LNCAP (cell line): Measurements from ENCODE around the gene IGFALS.

Experiments used
- CTCF ChIP-seq: fragments of 450-650 bp; IDR thresholded peaks from 2 replicates; pipeline ENCODE4 v1.5.1; 2017; ENCODE audit warnings: mild to moderate bottlenecking

The IGFALS gene

GRCh38 chr16:1775846-1776671 is 17.4 kb downstream of the IGFALS start:
- TF ChIP-seq CTCF, result no peak

DNA sequence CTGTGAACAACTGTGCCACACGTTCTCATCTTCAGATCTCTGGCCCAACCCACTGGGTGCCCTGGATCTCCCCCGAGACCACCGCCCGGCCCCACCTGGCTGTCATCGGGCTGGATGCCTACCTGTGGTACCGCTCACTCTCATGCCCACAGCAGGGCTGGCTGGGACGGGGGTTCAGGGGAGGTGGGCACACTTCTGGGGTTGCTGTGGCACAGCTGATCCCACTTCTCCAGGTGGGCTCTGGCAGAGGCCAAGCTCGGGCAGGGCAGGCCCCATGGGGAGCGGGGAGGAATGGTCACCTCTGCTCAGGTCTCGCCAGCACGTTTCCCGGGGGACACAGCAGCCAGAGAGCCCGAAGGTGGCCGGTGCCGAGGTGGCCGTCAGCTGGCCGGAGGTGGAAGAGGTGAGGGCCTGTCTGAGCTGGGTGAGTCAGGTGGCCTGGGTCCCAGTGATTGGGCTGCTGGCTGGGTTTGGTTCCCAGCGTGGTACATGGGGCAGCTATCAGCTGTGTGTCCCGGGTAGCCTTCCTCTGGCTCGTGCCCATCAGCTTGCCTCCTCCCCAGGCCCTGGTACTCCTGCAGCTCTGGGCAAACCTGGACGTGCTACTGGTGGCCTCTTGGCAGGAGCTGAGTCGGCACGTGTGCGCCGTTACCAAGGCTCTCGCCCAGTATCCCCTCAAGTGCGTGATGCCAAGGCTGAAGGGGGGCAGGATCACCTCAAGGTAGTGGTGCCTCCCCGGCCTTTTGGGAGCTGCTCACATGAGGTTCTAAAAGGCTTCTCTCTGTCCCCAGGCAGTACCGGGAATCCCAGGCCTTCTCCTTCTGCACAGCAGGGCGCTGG is 18.3 kb downstream of the IGFALS start:
- TF ChIP-seq CTCF, result no peak

DNA sequence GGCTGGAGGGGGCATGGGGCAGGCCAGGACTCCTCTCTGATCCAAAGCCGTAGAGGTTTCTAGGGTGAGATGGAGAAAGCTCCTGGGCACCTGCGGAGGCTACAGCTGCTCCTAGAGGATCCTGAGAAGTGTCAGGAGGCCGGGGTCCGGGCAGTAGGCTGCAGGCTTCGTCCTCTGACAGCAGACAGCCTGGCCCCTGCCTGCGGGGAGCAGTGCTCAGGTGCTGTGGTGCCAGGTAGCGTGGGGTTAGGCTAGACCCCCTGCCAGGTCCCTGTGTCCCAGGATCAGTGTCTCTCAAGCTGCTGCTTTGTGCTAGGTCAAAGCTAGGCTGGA is 19.1 kb downstream of the IGFALS start:
- TF ChIP-seq CTCF, result no peak

- peak; percentile 15; the same call in 1 of the 2 replicates for TF ChIP-seq CTCF
Observed at GRCh38 chr16:1773703-1774447, 19.6 kb downstream of the IGFALS start.

GRCh38 chr16:1772908-1773702 is 20.4 kb downstream of the IGFALS start, which contains the start of gene MRPS34:
Gene MRPS34, minus strand, starts transcription at chr16:1773134. Its CDS starts 15 bp downstream, at chr16:1773119.
- TF ChIP-seq CTCF, result peak; percentile 86

GRCh38 chr16:1772362-1772907 is 21.1 kb downstream of the IGFALS start, which contains the start of gene EME2:
Gene EME2, plus strand, starts transcription at chr16:1772810. Its CDS starts 418 bp downstream, at chr16:1773228.
- TF ChIP-seq CTCF, result no peak
